HepG2 (cell line): ENCODE data around the gene METTL23. TPM values are rescaled to one million over a fixed set of nuclear protein-coding genes. Genes with fewer than 3 reads are reported as not detected.

ENCODE experiments used
- CCAR2 ChIP-seq: fragments of 200-400 bp; formaldehyde crosslinking; optimal IDR thresholded peaks from 2 replicates; pipeline ENCODE3; 2018; ENCODE audit warnings: low read depth, mild to moderate bottlenecking, low read length, moderate library complexity
- CCDC6 ChIP-seq: sonication (generic); formaldehyde crosslinking; IDR thresholded peaks from 2 replicates; pipeline ENCODE4 v1.8.1; 2022; ENCODE audit warnings: mild to moderate bottlenecking, missing genetic modification reagents, moderate library complexity
- DRAP1 ChIP-seq: IDR thresholded peaks from 2 replicates; pipeline ENCODE4 v1.6.1; 2016; ENCODE audit warnings: missing genetic modification reagents, missing compliant biosample characterization
- ELK4 ChIP-seq: sonication (generic); formaldehyde crosslinking; IDR thresholded peaks from 2 replicates; pipeline ENCODE4 v1.9.0; 2021; ENCODE audit warnings: missing genetic modification reagents, borderline replicate concordance
- FOXA3 ChIP-seq: IDR thresholded peaks from 2 replicates; pipeline ENCODE4 v1.6.1; 2016; ENCODE audit warnings: missing genetic modification reagents, missing compliant biosample characterization
- KDM5B ChIP-seq: sonication (generic); formaldehyde crosslinking; IDR thresholded peaks from 2 replicates; pipeline ENCODE4 v1.4.0; 2020; ENCODE audit warnings: missing genetic modification reagents, mild to moderate bottlenecking, borderline replicate concordance
- NAIF1 ChIP-seq: sonication (generic); formaldehyde crosslinking; IDR thresholded peaks from 2 replicates; pipeline ENCODE4 v1.5.0; 2020; ENCODE audit warnings: mild to moderate bottlenecking, missing genetic modification reagents, borderline replicate concordance
- POLR2AphosphoS2 ChIP-seq: IDR thresholded peaks from 2 replicates; pipeline ENCODE4 v1.6.1; 2011; ENCODE audit warnings: low read depth, low read length, improper control_type of control experiment
- U2AF1 ChIP-seq: fragments of 200-400 bp; formaldehyde crosslinking; optimal IDR thresholded peaks from 2 replicates; pipeline ENCODE3; 2017; ENCODE audit warnings: mild to moderate bottlenecking, low read depth, low read length
- ZBTB4 ChIP-seq: sonication (generic); formaldehyde crosslinking; IDR thresholded peaks from 2 replicates; pipeline ENCODE4 v1.4.0; 2020; ENCODE audit warnings: missing genetic modification reagents, mild to moderate bottlenecking, borderline replicate concordance
- ZMYM2 ChIP-seq: sonication (generic); formaldehyde crosslinking; IDR thresholded peaks from 2 replicates; pipeline ENCODE4 v1.8.0; 2022; ENCODE audit warnings: mild to moderate bottlenecking, missing genetic modification reagents
- ZNF124 ChIP-seq: sonication (generic); formaldehyde crosslinking; IDR thresholded peaks from 2 replicates; pipeline ENCODE4 v1.4.0; 2020; ENCODE audit warnings: missing genetic modification reagents
- ZNF260 ChIP-seq: sonication (generic); formaldehyde crosslinking; IDR thresholded peaks from 2 replicates; pipeline ENCODE4 v1.4.0; 2020; ENCODE audit warnings: missing genetic modification reagents, low read depth, mild to moderate bottlenecking, borderline replicate concordance
- ZNF468 ChIP-seq: sonication (generic); formaldehyde crosslinking; IDR thresholded peaks from 2 replicates; pipeline ENCODE4 v1.8.0; 2022; ENCODE audit warnings: mild to moderate bottlenecking, moderate library complexity, missing genetic modification reagents
- ZNF619 ChIP-seq: sonication (generic); formaldehyde crosslinking; IDR thresholded peaks from 2 replicates; pipeline ENCODE4 v1.4.0; 2020; ENCODE audit warnings: mild to moderate bottlenecking, missing genetic modification reagents
- ZNF670 ChIP-seq: sonication (generic); formaldehyde crosslinking; IDR thresholded peaks from 2 replicates; pipeline ENCODE4 v1.8.0; 2022; ENCODE audit warnings: mild to moderate bottlenecking, missing genetic modification reagents, borderline replicate concordance
- ZNF747 ChIP-seq: sonication (generic); formaldehyde crosslinking; IDR thresholded peaks from 2 replicates; pipeline ENCODE4 v1.8.1; 2023; ENCODE audit warnings: missing genetic modification reagents, mild to moderate bottlenecking, borderline replicate concordance
- ZNF766 ChIP-seq: sonication (generic); formaldehyde crosslinking; IDR thresholded peaks from 2 replicates; pipeline ENCODE4 v1.5.0; 2020; ENCODE audit warnings: missing genetic modification reagents, borderline replicate concordance
- polyA plus RNA-seq, 8 experiments: library from polyadenylated mRNA; depleted of rRNA in 3 of 8; stranded (reverse) in 7 of 8; unstranded in 1 of 8; fragments of >200 nt; fragmentation: Illumina TruSeq in 4 of 8; extraction: Trizol in 4 of 8; gene quantifications; 2 replicates each; pipeline versions ENCODE4 v1.2.1 to v1.2.3, GENCODE V29; 2011 to 2016; ENCODE audit warnings: low read depth in 4 of 8, missing spikeins in 1 of 8, mixed read lengths in 1 of 8; ENCODE audit not compliant: insufficient read depth in 1 of 8
- total RNA-seq, 5 experiments: library from RNA; depleted of rRNA; stranded (reverse); fragments of >200 nt; fragmentation: Illumina TruSeq; extraction: Trizol; gene quantifications; 2 replicates each; pipeline ENCODE4 v1.2.3, GENCODE V29; 2016; ENCODE audit warnings: low read depth in 1 of 5

The METTL23 gene
- total and polyA plus RNA-seq, 2 of the 13 experiments (the other 11 are each of a cell fraction or from before 2014, with no cell fraction given): 39.9 to 104 TPM

GRCh38 chr17:76700270-76700616 is 26.4 kb upstream of the METTL23 start (continued):
- TF ChIP-seq ELK4: no peak
- TF ChIP-seq POLR2AphosphoS2: no peak
- 0 out of 2 replicates have a peak, but pooled peaks have one; percentile 23 for TF ChIP-seq ZNF619 (CRISPR knock-in tag)
- TF ChIP-seq KDM5B (CRISPR knock-in tag): no peak
- TF ChIP-seq ZNF260 (CRISPR knock-in tag): 0 out of 2 replicates have a peak, but pooled peaks have one; percentile 19
- TF ChIP-seq ZBTB4 (CRISPR knock-in tag): peak; percentile 85
- TF ChIP-seq ZNF766 (CRISPR knock-in tag): 0 out of 2 replicates have a peak, but pooled peaks have one; percentile 40
- TF ChIP-seq ZMYM2 (CRISPR knock-in tag): peak; percentile 12; the same call in 1 of the 2 replicates
- TF ChIP-seq U2AF1: no peak
- no peak for TF ChIP-seq CCAR2
- TF ChIP-seq ZNF124: no peak
- no peak for TF ChIP-seq ZNF468 (CRISPR knock-in tag)
- TF ChIP-seq CCDC6: 0 out of 2 replicates have a peak, but pooled peaks have one; percentile 16
- no peak for TF ChIP-seq DRAP1 (CRISPR knock-in tag)
- no peak for TF ChIP-seq ZNF747
- peak; percentile 15; the same call in 1 of the 2 replicates for TF ChIP-seq ZNF670 (CRISPR knock-in tag)
- 0 out of 2 replicates have a peak, but pooled peaks have one; percentile 57 for TF ChIP-seq NAIF1 (CRISPR knock-in tag)
- TF ChIP-seq FOXA3 (CRISPR knock-in tag): no peak
